HFF-Myc (cell line): ENCODE measurements around the gene METTL23.
"Not testable (repeated sequence)": the region's sequence is repeated elsewhere in the genome, so short reads cannot be mapped to it uniquely, and the experiment has no call there.

Experiments
- DNase-seq: peaks from one replicate; pipeline ENCODE4 v3.0.0-alpha.2; 2011; ENCODE audit warnings: low read depth; ENCODE audit errors: extremely low read depth
- H3K4me3 ChIP-seq: replicated peaks from 2 replicates; pipeline ENCODE4 v1.5.1; 2011; ENCODE audit warnings: low read depth, mild to moderate bottlenecking, control low read depth, low read length
- TF ChIP-seq, protein P1 (sequence below): IDR thresholded peaks from 2 replicates; pipeline ENCODE4 v1.5.1; 2012; ENCODE audit warnings: mild to moderate bottlenecking, low read depth, low read length, control low read depth; ENCODE audit errors: missing control alignments

METTL23 gene

DNA sequence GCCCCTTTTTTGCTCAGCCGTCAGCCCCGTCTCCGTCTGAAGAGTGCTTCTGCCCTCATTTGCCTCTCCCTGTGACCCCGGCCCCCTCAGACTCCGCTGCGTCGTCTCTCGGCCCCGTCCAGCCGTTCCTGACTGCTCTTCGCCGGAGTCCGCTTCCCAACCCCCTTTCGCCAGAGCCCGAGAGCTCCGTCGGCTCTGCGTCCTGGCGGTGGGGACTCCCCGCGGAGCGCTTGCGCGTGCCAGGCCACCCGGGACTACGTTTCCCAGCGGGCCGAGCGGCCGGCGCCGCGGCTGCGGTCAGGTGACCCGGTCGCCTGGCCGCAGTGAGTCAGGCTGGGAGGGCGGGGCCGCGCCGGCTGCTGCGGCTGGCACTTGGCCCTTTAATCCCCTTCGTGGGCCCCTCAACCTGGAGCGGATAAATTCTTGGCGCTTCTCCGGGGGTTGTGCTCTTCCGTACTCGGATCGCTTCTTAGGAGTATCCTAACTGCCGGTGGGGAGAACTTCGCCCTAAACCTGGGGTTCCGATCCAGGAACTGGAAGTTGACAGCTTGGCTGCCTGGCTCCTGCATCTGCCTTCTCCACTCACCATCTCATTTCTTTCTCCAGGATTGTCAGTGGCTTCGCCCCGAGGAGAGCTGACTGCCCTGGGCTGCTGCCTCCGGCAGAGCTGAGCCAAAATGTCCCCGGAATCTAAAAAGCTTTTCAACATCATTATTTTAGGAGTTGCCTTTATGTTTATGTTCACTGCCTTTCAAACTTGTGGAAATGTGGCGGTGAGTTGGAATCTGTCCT is 11.2 kb downstream of the METTL23 start, which contains the start of gene MFSD11:
TSS of gene MFSD11 (plus strand) at position 444 of the 792 bp plus-strand sequence. CDS start at position 678, 234 bp downstream.
- TF ChIP-seq, protein P1, sequence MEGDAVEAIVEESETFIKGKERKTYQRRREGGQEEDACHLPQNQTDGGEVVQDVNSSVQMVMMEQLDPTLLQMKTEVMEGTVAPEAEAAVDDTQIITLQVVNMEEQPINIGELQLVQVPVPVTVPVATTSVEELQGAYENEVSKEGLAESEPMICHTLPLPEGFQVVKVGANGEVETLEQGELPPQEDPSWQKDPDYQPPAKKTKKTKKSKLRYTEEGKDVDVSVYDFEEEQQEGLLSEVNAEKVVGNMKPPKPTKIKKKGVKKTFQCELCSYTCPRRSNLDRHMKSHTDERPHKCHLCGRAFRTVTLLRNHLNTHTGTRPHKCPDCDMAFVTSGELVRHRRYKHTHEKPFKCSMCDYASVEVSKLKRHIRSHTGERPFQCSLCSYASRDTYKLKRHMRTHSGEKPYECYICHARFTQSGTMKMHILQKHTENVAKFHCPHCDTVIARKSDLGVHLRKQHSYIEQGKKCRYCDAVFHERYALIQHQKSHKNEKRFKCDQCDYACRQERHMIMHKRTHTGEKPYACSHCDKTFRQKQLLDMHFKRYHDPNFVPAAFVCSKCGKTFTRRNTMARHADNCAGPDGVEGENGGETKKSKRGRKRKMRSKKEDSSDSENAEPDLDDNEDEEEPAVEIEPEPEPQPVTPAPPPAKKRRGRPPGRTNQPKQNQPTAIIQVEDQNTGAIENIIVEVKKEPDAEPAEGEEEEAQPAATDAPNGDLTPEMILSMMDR = no peak
- peak; percentile 74 for DNase-seq
- H3K4me3 ChIP-seq = peak within 1 kb of the TSS; percentile 97

DNA sequence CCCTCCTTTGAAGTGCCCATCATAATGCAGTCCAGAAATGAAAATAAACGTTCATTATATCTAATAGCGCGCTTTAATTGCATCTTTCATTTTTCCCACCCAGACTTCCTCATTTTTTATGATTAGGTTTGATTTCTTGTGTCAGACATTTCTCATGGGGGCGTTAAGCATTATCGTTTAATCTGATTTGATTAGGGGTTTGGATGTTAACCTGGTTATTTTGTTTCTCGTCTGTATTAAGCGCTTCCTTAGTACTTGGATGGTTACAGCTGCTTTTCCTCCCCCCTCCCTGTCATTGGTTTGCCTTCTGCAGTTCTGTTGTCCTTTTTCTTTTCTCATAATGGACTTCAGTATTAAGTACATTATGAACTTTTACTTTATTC is 11.8 kb downstream of the METTL23 start:
- no peak for DNase-seq
- H3K4me3 ChIP-seq = peak overlapping the region; percentile 97
- TF ChIP-seq, protein P1 = no peak

DNA sequence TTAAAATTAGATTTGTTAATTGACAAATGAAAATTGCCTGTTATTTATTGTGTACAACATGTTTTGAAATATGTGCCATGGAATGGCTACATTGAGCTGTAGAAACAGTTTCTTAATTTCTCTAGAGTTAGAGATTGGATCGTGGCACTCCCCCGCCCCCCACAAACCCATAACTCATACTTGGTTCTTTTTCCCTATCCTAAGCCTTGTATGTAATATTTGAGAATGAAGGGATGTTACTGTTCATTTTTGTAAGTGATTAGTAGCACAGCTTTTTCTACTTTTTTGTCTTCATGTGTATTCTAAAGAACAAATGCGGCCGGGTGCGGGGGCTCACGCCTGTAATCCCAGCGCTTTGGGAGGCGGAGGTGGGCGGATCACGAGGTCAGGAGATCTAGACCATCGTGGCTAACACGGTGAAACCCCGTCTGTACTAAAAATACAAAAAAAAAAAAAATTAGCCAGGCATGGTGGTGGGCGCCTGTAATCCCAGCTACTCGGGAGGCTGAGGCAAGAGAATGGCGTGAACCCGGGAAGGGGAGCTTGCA is 13.0 kb downstream of the METTL23 start:
- not testable (repeated sequence) for H3K4me3 ChIP-seq, DNase-seq

DNA sequence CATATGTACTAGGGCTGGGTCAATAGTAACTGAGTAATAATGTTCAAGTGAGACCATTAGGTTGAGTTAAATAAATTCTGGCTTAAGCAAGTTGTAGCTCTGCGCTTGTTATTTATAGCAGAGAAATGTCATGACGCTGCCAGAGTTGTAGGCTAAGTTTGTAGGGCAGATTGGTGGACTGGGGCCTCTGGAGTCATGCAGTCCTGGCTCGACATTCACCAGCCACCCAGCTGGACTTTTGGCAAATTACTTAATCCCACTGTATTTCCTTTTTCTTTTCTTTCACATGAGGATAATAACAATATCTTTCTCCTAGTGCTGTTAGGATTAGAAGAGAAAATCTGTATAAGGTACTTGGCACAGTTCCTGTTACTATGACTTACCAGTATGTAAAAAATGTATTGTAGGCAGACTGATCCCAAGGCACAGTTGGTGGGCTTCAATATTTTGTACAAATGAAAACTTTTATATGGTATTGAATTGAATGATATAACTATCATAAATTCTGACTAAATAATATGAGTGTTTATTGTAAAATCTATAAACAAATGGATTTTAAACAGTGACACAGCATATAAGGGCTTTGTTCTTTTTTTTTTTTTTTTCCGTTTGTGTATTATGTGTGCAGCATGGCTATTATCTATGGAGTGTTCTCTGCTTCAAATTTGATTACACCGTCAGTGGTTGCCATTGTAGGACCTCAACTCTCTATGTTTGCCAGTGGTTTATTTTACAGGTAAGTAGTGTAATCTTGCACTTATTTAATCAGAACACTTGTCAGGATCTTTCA is 13.9 kb downstream of the METTL23 start:
- DNase-seq = no peak
- TF ChIP-seq, protein P1 = no peak
- no peak overlapping the region for H3K4me3 ChIP-seq

DNA sequence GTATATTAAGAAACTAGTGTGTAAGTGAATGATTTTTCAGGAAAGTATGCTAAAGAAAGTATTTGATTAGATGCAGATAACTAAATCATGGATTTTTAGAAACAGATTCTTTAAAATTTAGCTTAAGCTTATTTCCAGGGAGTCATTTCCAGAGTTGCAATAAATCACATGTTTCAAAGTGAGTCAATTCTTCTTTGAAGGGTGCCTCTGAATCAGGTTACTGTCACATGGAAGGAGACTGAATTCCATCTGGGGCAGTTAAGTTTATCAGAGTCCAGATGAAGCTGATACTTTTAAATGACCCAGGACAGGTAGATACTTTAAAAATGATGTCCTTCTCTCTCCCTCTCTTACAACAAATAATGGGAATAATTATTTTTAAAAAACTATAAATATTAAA is 16.3 kb downstream of the METTL23 start:
- DNase-seq = no peak
- no peak overlapping the region for H3K4me3 ChIP-seq
- TF ChIP-seq, protein P1 = no peak

DNA sequence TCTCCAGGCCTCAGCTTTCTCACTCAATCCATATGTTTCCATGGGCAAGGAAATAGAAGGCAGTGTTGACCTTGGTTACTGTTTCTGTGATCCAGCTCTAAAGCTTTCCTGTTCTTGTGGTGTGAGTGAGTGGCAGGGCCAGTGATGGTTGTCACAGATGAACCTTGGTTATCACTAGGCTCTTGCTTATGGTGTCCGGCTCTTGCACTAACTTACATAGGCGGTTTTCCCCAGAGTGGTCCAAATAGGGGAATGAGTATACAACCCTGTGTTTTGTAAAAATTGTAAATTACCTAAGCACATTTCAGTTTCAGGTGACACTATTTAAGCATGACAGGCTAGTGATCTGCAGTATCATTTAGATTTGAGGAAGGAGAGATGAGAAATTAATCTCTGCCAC is 18.1 kb downstream of the METTL23 start:
- H3K4me3 ChIP-seq = no peak overlapping the region
- DNase-seq = no peak
- TF ChIP-seq, protein P1 = no peak

DNA sequence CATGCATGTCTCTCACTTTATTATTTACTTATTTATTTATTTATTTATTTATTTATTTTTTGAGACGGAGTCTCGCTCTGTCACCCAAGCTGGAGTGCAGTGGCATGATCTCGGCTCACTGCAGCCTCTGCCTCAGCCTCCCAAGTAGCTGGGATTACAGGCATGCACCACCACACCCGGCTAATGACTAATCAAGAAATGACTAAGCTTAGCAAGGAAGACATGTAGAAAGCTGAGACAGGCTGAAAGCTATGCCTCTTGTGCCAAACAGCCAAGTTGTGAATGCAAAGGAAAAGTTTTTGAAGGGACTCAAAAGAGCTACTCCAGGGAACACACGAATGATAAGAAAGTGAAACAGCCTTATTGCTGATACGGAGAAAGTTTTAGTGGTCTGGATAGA is 19.1 kb downstream of the METTL23 start:
- not testable (repeated sequence) for DNase-seq

More for the DNA sequence above, 19.1 kb downstream of the METTL23 start:
- H3K4me3 ChIP-seq = not testable (repeated sequence)
